Measurements from ENCODE around the gene FMN1.
A peak's percentile ranks its signal among the peaks of the same experiment; 100 is the strongest.

The FMN1 gene

DNA sequence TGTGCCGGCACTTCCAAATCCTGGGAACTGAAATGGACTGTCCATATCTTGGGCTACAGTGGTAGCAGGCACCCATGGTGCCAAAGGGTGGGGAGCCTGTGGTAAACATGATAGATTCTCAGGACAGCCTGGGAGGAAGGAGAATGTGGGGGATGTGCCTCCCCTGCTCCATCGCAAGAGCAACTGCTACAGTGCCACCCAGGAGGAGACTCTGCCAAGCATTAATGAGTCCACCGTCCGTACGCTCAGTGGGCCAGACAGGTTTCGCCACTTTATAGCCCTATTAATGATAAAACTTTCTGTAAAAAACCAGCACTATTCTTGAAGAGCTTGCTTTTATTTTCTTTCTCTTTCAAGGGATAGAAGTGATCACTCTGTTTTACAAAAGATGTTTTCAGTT is 75.2 kb downstream of the FMN1 start:
- DNase-seq = no peak

- no peak for DNase-seq
Measured at GRCh38 chr15:33116198-33116597, 78.3 kb downstream of the FMN1 start.

DNA sequence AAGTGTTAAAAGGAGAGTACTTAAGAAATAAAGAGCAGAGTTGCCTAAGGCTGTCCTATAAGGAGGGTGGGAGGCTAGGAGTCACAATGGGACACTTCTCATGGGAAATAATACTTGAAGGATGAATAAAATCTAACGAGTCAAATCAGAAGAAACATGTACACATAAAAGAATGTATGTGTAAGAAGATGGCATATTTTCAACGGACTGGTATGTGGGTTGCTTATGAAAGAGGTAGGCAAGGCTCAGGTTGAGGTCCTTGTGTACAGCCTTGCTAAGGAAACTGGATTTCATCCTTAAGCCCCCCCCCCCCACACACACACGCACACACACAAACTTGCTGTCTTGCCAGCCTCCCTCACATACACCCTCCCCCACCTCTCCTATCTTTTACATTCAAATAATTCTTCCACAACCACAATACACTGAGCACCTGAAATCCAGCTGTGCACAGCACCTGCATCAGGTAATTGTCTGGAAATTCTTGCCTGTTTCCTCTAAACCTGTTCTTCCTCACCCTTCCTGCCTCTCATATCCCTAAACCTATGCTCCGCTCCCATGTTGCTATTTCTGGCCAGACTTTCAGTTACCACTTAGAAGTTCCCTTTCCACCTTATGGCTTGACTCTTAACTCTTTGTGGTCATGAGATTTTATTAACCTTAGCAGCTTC is 79.2 kb downstream of the FMN1 start:
- DNase-seq = no peak

- no peak for DNase-seq
Measured at GRCh38 chr15:33114374-33114717, 80.2 kb downstream of the FMN1 start.

- no peak for DNase-seq
Measured at GRCh38 chr15:33113666-33114373, 80.7 kb downstream of the FMN1 start.

DNA sequence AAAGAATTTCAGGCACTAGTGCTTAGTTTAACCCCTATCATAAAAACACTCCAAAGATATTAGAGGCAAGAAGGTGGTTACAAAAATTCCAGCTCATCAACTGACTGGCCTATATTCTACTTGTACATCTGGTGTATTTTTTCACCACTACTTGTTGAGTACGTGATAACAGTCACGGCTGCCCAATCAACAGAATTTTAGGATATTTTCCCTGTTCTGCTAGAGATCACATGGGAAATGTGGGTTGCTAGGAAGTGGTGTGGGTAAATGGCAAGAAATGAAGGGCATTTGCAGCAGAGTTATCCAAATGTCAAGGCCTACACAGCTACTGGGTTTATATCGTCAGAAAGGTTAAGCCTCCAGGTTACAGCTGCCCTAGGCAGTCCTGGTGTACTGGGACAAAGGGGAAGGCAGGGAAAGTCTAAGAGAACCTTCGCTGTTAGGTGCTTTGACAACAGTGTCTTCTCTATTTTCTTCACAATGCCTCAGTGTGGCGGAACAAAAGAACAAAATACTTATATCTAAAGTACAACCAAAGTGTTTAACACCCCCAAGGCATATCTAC is 81.9 kb downstream of the FMN1 start:
- DNase-seq = no peak

DNA sequence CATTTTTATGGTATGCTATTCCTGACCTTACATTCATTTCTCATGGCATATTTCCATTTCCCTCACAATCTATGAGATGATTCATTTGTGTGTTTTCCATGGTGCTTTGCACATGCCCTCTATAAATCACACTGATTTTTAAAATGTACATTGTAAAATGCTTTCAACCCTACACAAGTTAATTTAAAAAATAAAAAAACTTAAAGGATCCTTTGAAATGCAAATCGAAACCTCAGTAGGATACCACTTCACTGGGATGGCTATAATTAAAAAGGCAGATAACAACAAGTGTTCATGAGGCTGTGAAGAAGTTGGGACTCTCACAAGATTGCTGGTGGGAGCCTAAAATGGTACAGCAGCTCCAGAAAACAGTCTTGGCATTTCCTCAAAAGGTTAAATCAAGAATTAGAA is 83.5 kb downstream of the FMN1 start:
- no peak for DNase-seq

GRCh38 chr15:33109345-33109744 is 85.2 kb downstream of the FMN1 start:
- DNase-seq = no peak

GRCh38 chr15:33108518-33108917 is 86.0 kb downstream of the FMN1 start:
- DNase-seq = no peak

DNA sequence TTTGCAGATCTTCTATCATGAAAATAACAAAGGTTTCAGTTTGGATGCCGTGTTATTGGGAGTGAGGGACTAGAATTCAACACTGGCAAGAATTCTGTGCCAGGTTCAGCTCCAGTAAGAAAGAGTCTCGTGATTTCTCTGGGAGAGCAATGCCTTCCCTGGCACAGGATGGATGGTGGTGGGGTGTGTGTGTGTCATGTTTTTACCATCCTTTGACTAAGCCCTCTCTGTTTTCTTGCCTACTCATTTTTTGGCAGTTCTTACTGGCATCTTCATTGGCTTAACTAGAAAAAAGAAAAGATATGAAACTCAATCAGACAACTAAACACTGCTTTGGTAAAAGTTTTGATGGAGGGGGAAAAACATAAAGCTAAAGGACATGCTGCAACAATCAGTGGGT is 86.6 kb downstream of the FMN1 start:
- no peak for DNase-seq

- no peak for DNase-seq
Measured at GRCh38 chr15:33104212-33104611, 90.3 kb downstream of the FMN1 start.

DNA sequence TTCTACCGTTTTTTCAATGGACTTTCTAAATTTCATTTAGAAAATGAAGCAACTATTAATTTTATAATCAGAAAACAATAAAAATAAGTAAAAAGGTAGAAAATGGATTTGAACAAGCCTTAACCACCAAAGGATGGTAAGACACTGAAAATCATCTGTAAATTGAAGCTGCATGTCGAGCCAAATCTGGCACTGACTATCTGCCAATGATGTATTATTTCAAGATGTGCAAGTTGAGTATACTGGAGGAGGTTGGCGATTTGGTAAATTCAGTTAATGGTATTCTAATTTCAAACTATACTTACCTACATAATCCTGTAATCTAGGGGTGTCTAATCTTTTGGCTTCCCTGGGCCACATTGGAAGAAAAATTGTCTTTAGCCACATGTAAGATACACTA is 93.5 kb downstream of the FMN1 start:
- no peak for DNase-seq

GRCh38 chr15:33100314-33100713 is 94.2 kb downstream of the FMN1 start:
- no peak for DNase-seq

- DNase-seq = no peak
Measured at GRCh38 chr15:33099739-33100138, 94.8 kb downstream of the FMN1 start.

DNA sequence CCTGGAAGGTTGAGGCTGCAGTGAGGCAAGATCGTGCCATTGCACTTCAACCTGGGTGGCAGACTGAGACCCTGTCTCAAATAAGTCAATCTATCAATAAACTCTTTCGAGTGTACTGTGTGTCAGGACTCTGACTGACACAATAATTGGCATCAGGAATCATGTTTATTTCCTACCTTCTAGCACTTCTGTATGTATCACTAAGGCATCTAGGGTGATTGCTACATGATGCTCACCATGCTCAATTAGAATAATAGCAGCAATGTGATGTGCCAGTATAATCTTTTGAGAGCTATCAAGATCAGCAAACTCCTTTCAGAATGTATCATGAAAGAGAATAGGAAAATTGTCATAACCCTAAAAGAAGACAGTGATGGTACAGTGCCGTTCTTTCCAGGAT is 95.3 kb downstream of the FMN1 start:
- no peak for DNase-seq

- no peak for DNase-seq
Measured at GRCh38 chr15:33098094-33099058, 96.1 kb downstream of the FMN1 start.

GRCh38 chr15:33096134-33096533 is 98.4 kb downstream of the FMN1 start:
- DNase-seq = no peak

- no peak for DNase-seq
Measured at GRCh38 chr15:33095641-33096040, 98.9 kb downstream of the FMN1 start.

- no peak for DNase-seq
Measured at GRCh38 chr15:33094336-33094735, 100.2 kb downstream of the FMN1 start.

GRCh38 chr15:33093222-33093621 is 101.3 kb downstream of the FMN1 start:
- DNase-seq = no peak

DNA sequence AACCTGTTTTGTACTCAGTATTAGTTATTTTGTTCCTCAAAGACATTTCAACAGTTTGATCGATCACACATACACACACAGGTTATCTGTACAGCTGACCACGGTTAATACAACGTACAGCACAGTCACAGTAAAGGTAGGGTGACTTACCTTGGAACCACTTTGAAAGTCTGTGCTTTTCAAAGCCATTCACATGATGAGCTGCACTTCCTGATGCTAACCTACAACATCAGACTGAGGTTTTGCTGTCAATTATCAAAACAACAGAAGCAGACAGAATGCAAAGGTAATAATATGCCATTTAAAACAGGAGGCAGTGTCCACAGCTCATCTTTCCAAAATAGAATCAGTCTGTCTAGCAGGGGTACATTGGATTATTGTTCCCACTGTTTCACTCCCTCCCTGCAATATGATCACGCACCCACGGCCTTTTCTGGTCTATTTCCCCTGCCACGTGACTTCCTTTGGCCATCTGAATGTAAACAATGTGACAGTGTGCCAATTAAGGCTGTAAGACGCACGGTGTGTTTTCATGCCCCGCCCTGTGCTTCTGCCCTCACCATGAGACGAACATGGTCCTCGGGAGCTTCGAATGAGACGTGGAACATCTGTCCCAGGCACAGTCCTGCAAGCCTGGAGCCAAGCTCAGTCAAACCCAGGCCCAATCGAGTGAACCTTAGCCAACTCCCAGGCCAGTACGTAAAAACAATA is 102.4 kb downstream of the FMN1 start:
- DNase-seq = no peak

- DNase-seq = peak; percentile 46
Measured at GRCh38 chr15:33089878-33090757, 104.4 kb downstream of the FMN1 start.
